ENCODE data around the gene EPO. TPM values are rescaled to one million over a fixed set of nuclear protein-coding genes. Genes with fewer than 3 reads are reported as not detected.

Gene EPO
- total RNA-seq, 2 donors from 2014 or later = 0.33 TPM; not detected in 1

GRCh38 chr7:100675581-100676350, 44.5 kb upstream of the EPO start:
- Mint-ChIP-seq H3K4me3 (peak overlapping the region; percentile 84), H3K27ac (no peak overlapping the region), H3K36me3 (ENCODE audit: low read depth) (peaks cover 21% of the 10 kb centered on the region), H3K27me3 (ENCODE audit: insufficient read depth) (peaks cover 20% of the 10 kb centered on the region), H3K4me1 (peaks cover 5% of the 10 kb centered on the region), H3K9me3 (no peaks in the 10 kb centered on the region)
- peak overlapping the region; percentile 15 for H3K9ac ChIP-seq (ENCODE audit: extremely low read depth, low read length, poor library complexity, severe bottlenecking)
- TF ChIP-seq CTCF (conservative IDR thresholded peaks at IDR 0.05) = no peak
- H3K27me3 ChIP-seq (ENCODE audit: control insufficient read depth, insufficient read depth, low read length, poor library complexity, severe bottlenecking) = peaks cover 8% of the 10 kb centered on the region
- DNase-seq = peak; percentile 88
- H3K4me1 ChIP-seq (ENCODE audit: control insufficient read depth, insufficient read depth, low read length) = no peaks in the 10 kb centered on the region
- peak overlapping the region; percentile 51 for H3K27ac ChIP-seq (ENCODE audit: low read depth, low read length)
- H3K9me3 ChIP-seq (ENCODE audit: control insufficient read depth, low read length) = no peaks in the 10 kb centered on the region
- WGBS, 2 experiments (ENCODE audit: insufficient coverage in 1 of 2, insufficient read length in 1 of 2) = 14 to 37% methylated on average over 14 to 58 of the region's 59 CpGs
- H3K4me3 ChIP-seq (ENCODE audit: low read length) = peak overlapping the region; percentile 62
- H3K36me3 ChIP-seq (ENCODE audit: control insufficient read depth, insufficient read depth, low read length) = peaks cover 29% of the 10 kb centered on the region

DNA sequence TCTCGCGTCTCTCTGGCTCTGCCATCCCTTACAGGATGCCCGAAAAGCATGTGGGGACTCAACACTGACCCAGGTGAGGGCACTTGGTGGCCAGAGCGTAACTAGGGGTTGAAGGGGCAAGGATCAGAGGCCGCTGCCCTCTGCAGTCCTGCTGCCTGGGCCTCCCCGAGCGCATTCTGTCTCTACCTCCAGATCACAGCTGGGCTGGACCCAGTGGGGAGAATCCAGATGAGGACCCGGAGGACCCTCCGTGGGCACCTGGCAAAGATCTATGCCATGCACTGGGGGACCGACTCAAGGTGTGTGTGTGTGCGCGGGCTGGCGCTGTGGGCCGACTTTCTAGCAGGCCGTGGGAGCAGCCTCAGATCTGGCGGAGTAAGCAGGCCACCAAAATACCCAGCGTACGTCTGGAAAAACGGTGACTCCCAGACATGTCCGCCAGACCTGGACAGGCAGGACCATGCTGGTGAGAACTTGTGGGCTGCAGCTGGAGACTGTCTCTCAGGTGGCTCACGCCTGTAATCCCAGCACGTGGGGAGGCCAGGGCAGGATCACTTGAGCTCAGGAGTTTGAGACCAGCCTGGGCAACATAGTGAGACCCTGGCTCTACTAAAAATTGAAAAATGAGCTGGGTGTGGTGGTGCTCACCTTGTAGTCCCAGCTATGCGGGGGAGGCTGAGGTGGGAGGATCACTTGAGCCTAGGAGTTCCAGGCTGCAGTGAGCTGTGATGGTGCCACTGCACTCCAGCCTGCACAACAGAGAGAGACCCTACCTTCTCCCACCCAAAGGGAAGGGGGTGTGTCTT, 43.6 kb upstream of the EPO start:
- H3K36me3 Mint-ChIP-seq (ENCODE audit: low read depth) = peaks cover 24% of the 10 kb centered on the region
- H3K36me3 ChIP-seq (ENCODE audit: control insufficient read depth, insufficient read depth, low read length) = peaks cover 38% of the 10 kb centered on the region
- TF ChIP-seq CTCF (conservative IDR thresholded peaks at IDR 0.05) = no peak
- peaks cover 13% of the 10 kb centered on the region for H3K27me3 Mint-ChIP-seq (ENCODE audit: insufficient read depth)
- peaks cover 5% of the 10 kb centered on the region for H3K4me1 Mint-ChIP-seq
- H3K4me3 Mint-ChIP-seq = peak overlapping the region; percentile 84
- no peak overlapping the region for H3K4me3 ChIP-seq (ENCODE audit: low read length)
- no peak overlapping the region for H3K9ac ChIP-seq (ENCODE audit: extremely low read depth, low read length, poor library complexity, severe bottlenecking)
- no peaks in the 10 kb centered on the region for H3K9me3 ChIP-seq (ENCODE audit: control insufficient read depth, low read length)
- H3K27ac Mint-ChIP-seq = peak overlapping the region; percentile 58
- H3K27ac ChIP-seq (ENCODE audit: low read depth, low read length) = no peak overlapping the region
- H3K9me3 Mint-ChIP-seq = no peaks in the 10 kb centered on the region
- WGBS, 2 experiments (ENCODE audit: insufficient coverage in 1 of 2, insufficient read length in 1 of 2) = 93 to 96% methylated on average over 23 of the region's 23 CpGs
- DNase-seq = no peak
- H3K27me3 ChIP-seq (ENCODE audit: control insufficient read depth, insufficient read depth, low read length, poor library complexity, severe bottlenecking) = peaks cover under 1% of the 10 kb centered on the region
- no peaks in the 10 kb centered on the region for H3K4me1 ChIP-seq (ENCODE audit: control insufficient read depth, insufficient read depth, low read length)

DNA sequence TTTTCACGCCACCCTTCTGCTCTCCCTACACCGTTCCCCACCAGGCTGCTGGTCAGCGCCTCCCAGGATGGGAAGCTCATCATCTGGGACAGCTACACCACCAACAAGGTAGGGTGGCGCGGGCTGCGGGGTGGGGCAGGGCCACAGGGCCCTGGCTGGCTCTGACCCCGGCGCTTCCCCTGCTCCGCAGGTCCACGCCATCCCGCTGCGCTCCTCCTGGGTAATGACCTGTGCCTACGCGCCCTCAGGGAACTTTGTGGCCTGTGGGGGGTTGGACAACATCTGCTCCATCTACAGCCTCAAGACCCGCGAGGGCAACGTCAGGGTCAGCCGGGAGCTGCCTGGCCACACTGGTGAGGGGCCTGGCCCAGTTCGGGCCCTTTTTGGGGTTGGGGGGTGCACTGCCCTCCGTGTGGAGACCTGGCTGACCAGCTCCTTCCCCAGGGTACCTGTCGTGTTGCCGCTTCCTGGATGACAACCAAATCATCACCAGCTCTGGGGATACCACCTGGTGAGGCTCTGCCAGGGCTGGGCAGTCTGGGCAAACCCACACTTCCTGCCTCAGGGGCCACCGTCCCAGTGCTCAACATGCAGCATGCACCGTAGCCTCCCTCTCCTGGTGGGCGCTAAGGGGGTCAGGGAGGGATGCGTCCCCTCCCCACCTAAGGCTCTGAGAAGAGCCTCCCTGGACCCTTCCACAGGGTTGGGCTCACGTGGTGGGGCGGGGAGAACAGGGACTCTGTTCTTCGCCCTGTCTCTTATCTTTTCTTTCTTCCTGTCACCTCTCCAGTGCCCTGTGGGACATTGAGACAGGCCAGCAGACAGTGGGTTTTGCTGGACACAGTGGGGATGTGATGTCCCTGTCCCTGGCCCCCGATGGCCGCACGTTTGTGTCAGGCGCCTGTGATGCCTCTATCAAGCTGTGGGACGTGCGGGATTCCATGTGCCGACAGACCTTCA, 42.7 kb upstream of the EPO start:
- no peaks in the 10 kb centered on the region for H3K27me3 ChIP-seq (ENCODE audit: control insufficient read depth, insufficient read depth, low read length, poor library complexity, severe bottlenecking)
- no peak overlapping the region for H3K4me3 ChIP-seq (ENCODE audit: low read length)
- 95% methylated on average over 16 to 36 of the region's 36 CpGs for WGBS, 2 experiments (ENCODE audit: insufficient coverage in 1 of 2, insufficient read length in 1 of 2)
- Mint-ChIP-seq H3K36me3 (ENCODE audit: low read depth) (peaks cover 27% of the 10 kb centered on the region), H3K9me3 (no peaks in the 10 kb centered on the region), H3K27me3 (ENCODE audit: insufficient read depth) (peaks cover 4% of the 10 kb centered on the region), H3K27ac (no peak overlapping the region), H3K4me1 (peaks cover 5% of the 10 kb centered on the region), H3K4me3 (no peak overlapping the region)
- peaks cover 46% of the 10 kb centered on the region for H3K36me3 ChIP-seq (ENCODE audit: control insufficient read depth, insufficient read depth, low read length)
- no peak for TF ChIP-seq CTCF (conservative IDR thresholded peaks at IDR 0.05)
- no peak overlapping the region for H3K27ac ChIP-seq (ENCODE audit: low read depth, low read length)
- no peak for DNase-seq
- H3K4me1 ChIP-seq (ENCODE audit: control insufficient read depth, insufficient read depth, low read length) = no peaks in the 10 kb centered on the region
- H3K9me3 ChIP-seq (ENCODE audit: control insufficient read depth, low read length) = no peaks in the 10 kb centered on the region
- no peak overlapping the region for H3K9ac ChIP-seq (ENCODE audit: extremely low read depth, low read length, poor library complexity, severe bottlenecking)

Data from endodermal cell (in vitro differentiated cells).